ENCODE measurements around the gene ARHGAP26.

The ARHGAP26 gene

DNA sequence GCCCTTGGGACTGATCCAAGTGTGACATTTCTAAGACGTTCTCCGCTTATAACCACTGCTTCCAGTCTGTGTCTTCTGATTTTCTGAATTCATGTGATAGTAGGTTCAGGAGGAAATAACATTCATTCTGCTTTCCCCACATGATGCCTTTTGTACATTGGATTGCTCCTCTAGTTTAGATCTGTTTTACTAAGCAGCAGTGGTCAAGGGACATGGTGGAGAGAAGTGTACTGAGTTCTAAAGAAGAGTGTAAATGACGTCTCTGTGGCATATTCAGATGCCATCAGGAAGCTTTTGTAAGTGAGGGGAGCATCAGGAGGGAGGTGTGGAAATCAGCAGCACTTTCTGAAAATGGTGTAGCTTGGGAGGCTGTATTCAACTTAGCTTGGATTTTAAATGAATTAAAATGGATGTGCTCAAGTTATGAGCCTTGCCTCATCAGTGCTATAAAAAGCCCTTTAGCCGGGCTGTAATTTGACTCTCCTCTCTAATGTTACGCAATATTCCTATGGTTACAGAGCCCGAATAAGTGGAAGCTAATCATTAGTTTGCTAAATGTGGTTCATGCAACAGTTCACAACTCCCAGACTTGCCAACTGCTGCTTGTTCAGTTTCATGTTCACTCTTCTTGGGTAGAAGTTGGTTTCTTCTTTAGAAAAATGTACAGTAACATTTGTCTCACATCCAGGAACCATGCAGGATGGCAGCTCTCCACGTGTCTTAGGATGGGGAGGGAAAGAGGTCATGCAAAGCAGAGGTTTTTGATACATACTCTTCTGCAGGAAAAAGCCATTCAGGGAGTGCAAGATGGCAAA lies 281.3 kb downstream of the ARHGAP26 start:
- Histone ChIP-seq H3K4me1 (ENCODE audit: insufficient read depth, low read length) (peaks cover 3% of the 10 kb centered on the region), H3K4me3 (ENCODE audit: low read length) (no peak overlapping the region), H3K36me3 (ENCODE audit: insufficient read depth, low read length) (no peaks in the 10 kb centered on the region)

DNA sequence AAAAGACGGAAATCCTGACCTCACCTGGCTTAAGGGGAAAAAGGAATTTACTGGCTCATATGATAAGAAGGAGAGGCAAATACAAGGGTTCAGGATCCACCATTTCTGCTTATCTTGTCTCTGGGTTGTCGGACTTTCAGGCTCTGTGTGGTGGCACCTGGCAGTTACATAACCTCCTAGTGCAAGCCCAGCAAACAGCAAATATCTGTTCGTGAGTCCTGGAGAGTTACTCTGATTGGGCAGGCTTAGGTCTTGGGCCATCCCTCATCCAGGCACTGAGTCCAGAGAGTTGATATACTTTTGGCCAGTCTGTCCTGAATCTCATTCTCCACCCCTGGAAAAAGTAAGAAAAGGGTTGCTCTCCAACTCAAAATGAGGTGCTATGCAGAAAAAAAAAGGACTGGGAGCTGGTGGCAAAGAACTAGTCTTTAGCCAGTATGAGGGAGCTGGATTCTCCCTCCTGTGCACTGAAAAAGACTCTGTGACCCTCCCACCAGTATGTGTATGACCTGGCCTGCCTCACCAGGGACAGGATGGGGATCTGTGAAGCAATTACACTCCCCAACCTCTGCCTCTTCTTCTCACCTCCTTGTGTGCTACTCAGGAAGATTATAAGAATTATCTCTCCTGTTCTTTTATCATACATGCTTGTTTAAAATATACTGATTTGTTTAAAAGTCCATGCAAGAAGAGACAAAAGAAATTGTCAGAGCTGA lies 282.9 kb downstream of the ARHGAP26 start:
- Histone ChIP-seq H3K9me3 (ENCODE audit: low read length) (no peaks in the 10 kb centered on the region), H3K36me3 (ENCODE audit: insufficient read depth, low read length) (no peaks in the 10 kb centered on the region), H3K4me3 (ENCODE audit: low read length) (no peak overlapping the region), H3K4me1 (ENCODE audit: insufficient read depth, low read length) (peaks cover 3% of the 10 kb centered on the region), H2AFZ (ENCODE audit: low read depth, low read length) (no peak overlapping the region), H3K27me3 (ENCODE audit: insufficient read depth, low read length) (no peaks in the 10 kb centered on the region)

More for the DNA sequence above, 281.3 kb downstream of the ARHGAP26 start:
- no peak overlapping the region for H2AFZ ChIP-seq (ENCODE audit: low read depth, low read length)
- no peaks in the 10 kb centered on the region for H3K27me3 ChIP-seq (ENCODE audit: insufficient read depth, low read length)
- H3K9me3 ChIP-seq (ENCODE audit: low read length) = no peaks in the 10 kb centered on the region

DNA sequence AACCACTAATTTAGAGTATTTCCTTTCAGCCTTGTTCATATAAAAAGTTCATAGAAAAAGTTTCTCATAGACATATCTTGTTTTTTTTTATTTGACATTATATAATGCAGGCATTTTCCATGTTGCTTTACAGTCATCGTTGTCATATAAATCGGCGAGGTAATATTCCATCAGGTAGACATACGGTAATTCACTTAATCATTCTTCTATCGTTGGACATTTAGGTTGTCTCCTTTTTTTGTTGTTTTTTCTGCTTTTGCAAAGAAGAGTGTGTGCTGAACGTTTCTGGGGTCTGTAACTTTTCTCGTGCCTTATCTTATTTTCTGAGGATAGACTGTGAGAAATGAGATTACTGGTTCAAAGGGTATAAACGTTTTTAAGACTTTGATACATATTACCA lies 283.6 kb downstream of the ARHGAP26 start:
- peaks cover 3% of the 10 kb centered on the region for H3K4me1 ChIP-seq (ENCODE audit: insufficient read depth, low read length)
- no peak overlapping the region for H2AFZ ChIP-seq (ENCODE audit: low read depth, low read length)
- no peaks in the 10 kb centered on the region for H3K27me3 ChIP-seq (ENCODE audit: insufficient read depth, low read length)
- H3K9me3 ChIP-seq (ENCODE audit: low read length) = no peaks in the 10 kb centered on the region
- no peak overlapping the region for H3K4me3 ChIP-seq (ENCODE audit: low read length)
- no peaks in the 10 kb centered on the region for H3K36me3 ChIP-seq (ENCODE audit: insufficient read depth, low read length)

DNA sequence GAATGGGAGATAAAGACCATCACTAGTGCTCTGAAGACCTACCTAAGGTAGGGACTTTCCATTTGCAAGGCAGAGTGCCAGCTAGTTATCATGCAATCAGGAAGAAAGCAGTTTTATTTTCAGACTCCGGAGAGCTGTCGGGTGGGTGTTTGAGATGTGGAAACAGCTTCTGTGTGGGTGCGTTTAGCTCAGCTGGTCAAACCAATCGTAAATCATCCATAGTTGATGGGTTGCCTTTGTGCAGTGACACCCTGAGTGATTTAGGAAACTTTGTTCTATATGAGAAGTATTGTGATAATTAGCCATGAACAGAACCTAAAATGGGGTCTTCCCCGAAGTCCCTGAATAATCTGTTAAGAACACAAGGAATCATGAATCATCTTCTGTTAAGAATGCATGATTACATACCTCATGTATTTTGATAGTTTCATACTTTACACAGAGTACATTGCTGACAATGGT lies 284.3 kb downstream of the ARHGAP26 start:
- Histone ChIP-seq H3K9me3 (ENCODE audit: low read length) (no peaks in the 10 kb centered on the region), H2AFZ (ENCODE audit: low read depth, low read length) (no peak overlapping the region), H3K4me1 (ENCODE audit: insufficient read depth, low read length) (peaks cover 3% of the 10 kb centered on the region), H3K27me3 (ENCODE audit: insufficient read depth, low read length) (no peaks in the 10 kb centered on the region), H3K36me3 (ENCODE audit: insufficient read depth, low read length) (no peaks in the 10 kb centered on the region), H3K4me3 (ENCODE audit: low read length) (no peak overlapping the region)

DNA sequence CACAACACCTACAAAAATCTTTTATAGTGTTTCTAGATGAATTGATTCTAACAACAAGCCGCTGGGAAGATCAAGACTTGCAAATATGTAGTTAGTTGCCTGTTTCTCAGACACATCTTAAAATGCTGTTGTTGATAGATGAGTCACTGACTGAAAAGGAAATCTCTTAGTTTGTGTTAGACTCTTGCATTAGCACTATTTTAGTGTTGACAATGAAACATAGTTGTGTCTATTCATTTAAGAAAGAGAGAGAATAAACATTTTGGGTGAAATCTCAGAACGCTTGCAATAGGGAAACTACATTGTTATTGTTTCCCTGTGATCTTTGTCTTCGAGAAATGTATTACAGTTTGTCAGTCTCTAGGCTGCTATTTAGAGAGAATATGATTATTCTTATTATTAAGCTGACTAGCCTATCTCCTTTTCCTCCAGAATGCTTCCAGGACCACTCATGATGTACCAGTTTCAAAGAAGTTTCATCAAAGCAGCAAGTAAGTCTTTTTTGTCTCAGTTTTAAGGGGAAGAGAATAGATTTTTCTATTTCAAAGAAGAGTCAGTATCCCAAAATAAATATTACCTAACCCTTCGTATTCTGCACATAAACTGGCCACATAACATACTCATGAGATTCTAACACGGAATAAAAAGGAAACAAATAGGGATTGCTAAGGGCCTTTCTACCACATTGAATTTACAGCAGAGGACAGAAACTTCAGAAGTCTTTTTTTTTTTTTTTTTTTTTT lies 285.6 kb downstream of the ARHGAP26 start:
- H3K4me3 ChIP-seq (ENCODE audit: low read length) = no peak overlapping the region
- peaks cover 3% of the 10 kb centered on the region for H3K4me1 ChIP-seq (ENCODE audit: insufficient read depth, low read length)
- no peaks in the 10 kb centered on the region for H3K27me3 ChIP-seq (ENCODE audit: insufficient read depth, low read length)
- H3K9me3 ChIP-seq (ENCODE audit: low read length) = no peaks in the 10 kb centered on the region
- H2AFZ ChIP-seq (ENCODE audit: low read depth, low read length) = no peak overlapping the region
- no peaks in the 10 kb centered on the region for H3K36me3 ChIP-seq (ENCODE audit: insufficient read depth, low read length)

DNA sequence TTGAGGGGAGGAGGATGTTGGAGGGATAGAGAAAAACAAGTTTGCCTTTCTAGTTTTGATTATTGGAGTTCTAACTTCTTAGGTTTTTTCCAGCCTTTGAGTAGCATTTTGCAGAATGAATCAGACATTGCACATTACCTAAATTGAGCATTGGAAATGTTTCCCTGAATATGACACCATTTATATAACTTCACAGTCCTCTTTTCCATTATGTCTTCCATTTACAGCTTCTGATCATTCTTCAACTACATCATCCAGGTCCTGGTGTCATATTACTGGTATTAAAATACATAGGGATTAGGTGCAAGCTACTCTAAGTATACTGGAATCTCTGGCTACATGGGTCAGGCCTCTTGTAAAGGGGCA lies 286.1 kb downstream of the ARHGAP26 start:
- Histone ChIP-seq H2AFZ (ENCODE audit: low read depth, low read length) (no peak overlapping the region), H3K4me3 (ENCODE audit: low read length) (no peak overlapping the region), H3K36me3 (ENCODE audit: insufficient read depth, low read length) (no peaks in the 10 kb centered on the region), H3K4me1 (ENCODE audit: insufficient read depth, low read length) (peaks cover 2% of the 10 kb centered on the region), H3K27me3 (ENCODE audit: insufficient read depth, low read length) (no peaks in the 10 kb centered on the region), H3K9me3 (ENCODE audit: low read length) (no peaks in the 10 kb centered on the region)

DNA sequence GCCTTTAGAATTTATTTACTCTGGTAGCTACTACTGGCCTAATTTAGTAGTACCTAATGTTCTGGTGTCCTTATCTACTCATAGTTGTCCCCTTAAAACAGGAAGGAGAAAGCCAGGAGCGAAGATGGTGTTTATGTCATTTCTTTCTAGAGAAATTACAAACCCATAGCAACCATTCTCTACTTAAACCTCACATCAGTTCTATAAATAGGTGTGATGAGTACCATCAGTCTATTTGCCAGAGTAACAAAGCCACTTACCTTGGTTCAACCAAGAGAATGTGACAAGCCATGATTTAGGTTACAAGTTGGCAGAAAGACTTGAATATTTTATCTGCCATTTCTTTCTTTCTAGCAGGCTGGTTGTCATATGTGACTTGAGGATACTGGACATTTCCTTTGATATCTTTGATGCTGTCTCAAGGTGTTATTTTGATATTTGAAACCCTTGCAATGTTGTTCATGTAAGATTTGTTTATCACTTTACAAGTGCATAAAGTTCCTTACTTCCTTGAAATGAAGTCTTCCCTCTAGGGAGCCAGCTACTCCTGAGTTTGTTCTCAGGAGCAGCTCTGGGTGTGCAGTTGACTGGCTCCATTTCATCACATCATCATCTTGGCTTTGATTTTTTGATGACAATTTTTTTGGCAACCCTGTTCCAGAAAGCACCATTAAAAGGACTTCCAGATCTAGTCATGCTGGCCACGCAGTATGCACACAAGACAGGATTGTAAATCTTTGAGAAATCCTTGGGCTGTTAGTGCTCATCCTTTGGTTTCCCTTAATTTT lies 286.8 kb downstream of the ARHGAP26 start:
- Histone ChIP-seq H3K36me3 (ENCODE audit: insufficient read depth, low read length) (no peaks in the 10 kb centered on the region), H3K9me3 (ENCODE audit: low read length) (no peaks in the 10 kb centered on the region), H3K4me1 (ENCODE audit: insufficient read depth, low read length) (no peaks in the 10 kb centered on the region), H2AFZ (ENCODE audit: low read depth, low read length) (no peak overlapping the region), H3K4me3 (ENCODE audit: low read length) (no peak overlapping the region), H3K27me3 (ENCODE audit: insufficient read depth, low read length) (no peaks in the 10 kb centered on the region)

DNA sequence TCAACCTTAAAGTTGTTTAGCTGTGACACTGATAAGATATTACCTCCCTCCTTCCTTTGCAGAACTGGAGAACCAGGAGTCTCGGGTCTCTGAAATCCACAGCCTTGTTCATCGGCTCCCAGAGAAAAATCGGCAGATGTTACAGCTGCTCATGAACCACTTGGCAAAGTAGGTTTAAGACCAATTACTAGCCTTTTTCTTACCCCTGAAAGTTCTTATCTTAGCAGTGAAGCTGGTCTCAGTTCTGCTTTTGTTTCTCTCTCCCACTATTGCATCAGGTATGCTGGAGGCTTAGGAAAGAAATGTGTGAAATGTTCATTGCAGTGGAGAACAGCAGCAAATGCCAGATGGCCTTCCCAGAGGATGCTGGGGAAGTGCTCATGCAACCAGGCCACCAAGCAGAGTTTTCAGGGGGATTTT lies 287.4 kb downstream of the ARHGAP26 start:
- no peaks in the 10 kb centered on the region for H3K36me3 ChIP-seq (ENCODE audit: insufficient read depth, low read length)
- no peaks in the 10 kb centered on the region for H3K9me3 ChIP-seq (ENCODE audit: low read length)
- H2AFZ ChIP-seq (ENCODE audit: low read depth, low read length) = no peak overlapping the region
- H3K4me3 ChIP-seq (ENCODE audit: low read length) = no peak overlapping the region
- H3K27me3 ChIP-seq (ENCODE audit: insufficient read depth, low read length) = no peaks in the 10 kb centered on the region
- H3K4me1 ChIP-seq (ENCODE audit: insufficient read depth, low read length) = no peaks in the 10 kb centered on the region

DNA sequence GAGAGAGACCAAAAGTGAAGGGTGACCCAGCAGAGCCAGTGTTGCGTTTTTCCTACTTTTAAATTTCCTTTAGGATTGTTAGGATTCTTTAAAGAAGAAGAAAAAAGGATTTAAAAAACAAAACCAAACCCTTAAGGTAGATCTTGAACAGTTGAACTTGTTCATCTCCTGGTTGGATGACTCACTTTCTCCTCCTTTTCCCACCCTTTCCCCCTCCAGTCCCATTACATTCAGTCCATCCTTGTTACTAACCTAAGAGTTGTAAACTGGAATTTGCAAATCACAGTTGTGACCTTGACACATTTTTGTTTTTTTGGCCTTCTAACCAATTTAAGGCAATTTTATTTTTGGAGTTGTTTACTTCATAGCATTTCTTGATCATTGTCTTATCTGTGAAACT lies 289.2 kb downstream of the ARHGAP26 start:
- Histone ChIP-seq H2AFZ (ENCODE audit: low read depth, low read length) (no peak overlapping the region), H3K36me3 (ENCODE audit: insufficient read depth, low read length) (no peaks in the 10 kb centered on the region), H3K4me3 (ENCODE audit: low read length) (no peak overlapping the region), H3K4me1 (ENCODE audit: insufficient read depth, low read length) (no peaks in the 10 kb centered on the region), H3K27me3 (ENCODE audit: insufficient read depth, low read length) (no peaks in the 10 kb centered on the region), H3K9me3 (ENCODE audit: low read length) (no peaks in the 10 kb centered on the region)

DNA sequence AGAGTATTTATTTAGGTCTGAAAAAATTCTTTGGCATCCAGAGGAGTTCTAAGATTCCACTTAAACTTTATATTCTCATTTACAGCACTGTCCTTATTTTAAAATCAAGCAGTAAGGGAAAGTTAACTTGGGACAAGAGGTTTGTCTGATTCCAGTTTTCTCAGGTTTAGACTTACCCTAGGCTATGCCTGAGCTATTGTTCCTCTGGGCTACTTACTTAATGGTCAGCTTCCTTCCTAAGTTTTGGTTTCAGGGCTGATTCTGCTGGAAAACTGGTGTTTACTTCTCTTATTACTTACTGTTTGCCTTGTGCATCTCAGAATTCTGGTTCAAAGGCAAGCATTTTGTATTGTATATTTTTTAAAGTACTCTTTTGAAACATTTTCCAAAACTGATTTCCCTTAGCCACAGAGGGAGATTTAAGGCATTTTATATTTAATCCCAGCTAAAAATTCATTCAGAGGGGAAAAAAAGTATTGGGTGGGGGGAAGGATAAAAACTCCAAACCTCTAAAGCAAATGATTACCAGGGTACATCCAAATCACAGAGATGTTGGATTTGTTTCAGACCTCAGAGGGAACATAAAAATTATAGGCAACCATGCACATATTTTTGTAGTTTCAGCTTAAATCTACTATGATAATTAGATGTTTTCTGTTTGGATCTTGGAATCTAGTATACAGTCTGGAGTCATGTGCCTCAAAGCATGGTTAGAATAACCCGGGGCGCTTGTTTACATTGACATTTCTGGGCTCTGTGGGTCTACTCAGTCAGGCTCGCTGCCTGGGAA lies 290.0 kb downstream of the ARHGAP26 start:
- no peaks in the 10 kb centered on the region for H3K4me1 ChIP-seq (ENCODE audit: insufficient read depth, low read length)
- no peaks in the 10 kb centered on the region for H3K9me3 ChIP-seq (ENCODE audit: low read length)
- no peaks in the 10 kb centered on the region for H3K27me3 ChIP-seq (ENCODE audit: insufficient read depth, low read length)
- H2AFZ ChIP-seq (ENCODE audit: low read depth, low read length) = no peak overlapping the region
- H3K4me3 ChIP-seq (ENCODE audit: low read length) = no peak overlapping the region
- H3K36me3 ChIP-seq (ENCODE audit: insufficient read depth, low read length) = no peaks in the 10 kb centered on the region

DNA sequence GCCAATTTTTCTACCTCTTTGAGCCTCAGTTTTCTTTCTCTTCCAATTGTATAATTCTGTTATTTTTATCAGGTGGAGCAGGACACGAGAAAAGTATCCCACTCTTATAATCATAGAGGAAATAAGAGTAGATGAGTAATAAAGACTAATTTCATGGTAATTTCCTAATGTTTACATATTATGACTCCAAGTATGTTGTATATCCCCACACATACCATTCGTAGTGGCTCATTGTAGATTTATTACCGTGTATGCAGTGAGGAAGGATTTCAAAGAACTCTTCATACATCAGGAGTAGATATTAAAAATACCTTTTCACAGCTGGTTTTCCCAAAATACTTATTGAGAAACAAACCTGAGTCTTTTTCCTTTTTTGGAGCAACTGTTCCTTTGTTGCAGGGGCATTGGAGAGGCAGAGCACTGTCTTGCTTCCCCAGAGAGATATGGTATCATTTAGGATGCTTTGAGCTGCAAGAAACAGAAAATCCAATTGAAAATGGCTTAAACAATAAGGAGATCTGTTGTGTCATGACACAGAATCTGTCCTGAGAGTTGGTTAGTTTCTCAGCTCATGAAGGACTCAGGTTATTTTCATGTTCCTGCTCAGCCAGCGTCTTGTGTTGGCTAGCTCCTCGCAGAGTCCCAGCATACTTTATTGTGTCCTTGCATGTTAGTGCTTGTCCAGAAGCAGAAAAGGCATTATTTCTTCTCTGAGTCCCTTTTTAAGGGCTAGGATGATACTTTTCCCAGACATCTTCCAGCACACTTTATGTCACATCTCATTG lies 291.2 kb downstream of the ARHGAP26 start:
- H3K36me3 ChIP-seq (ENCODE audit: insufficient read depth, low read length) = no peaks in the 10 kb centered on the region
- H3K27me3 ChIP-seq (ENCODE audit: insufficient read depth, low read length) = no peaks in the 10 kb centered on the region
- H3K4me1 ChIP-seq (ENCODE audit: insufficient read depth, low read length) = no peaks in the 10 kb centered on the region
- H3K9me3 ChIP-seq (ENCODE audit: low read length) = no peaks in the 10 kb centered on the region
- no peak overlapping the region for H2AFZ ChIP-seq (ENCODE audit: low read depth, low read length)
- no peak overlapping the region for H3K4me3 ChIP-seq (ENCODE audit: low read length)
